Measurements from ENCODE around the gene ELAVL4.

DNA sequence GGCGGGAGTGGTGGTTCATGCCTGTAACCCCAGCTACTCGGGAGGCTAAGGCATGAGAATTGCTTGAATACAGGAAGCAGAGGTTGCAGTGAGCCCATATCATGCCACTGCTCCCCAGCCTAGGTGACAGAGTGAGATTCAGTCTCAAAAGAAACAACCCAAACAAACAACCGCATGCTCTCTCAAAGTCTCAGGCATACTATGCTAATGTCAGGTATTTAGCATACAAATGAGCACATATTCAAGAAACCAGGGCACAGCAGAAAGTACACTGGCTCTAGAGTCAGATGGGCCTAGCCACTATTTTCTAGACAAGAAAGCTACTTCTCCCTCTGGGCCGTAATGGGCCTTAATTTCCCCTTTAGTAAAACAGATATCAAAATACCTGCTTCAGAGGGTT lies 55.0 kb downstream of the ELAVL4 start:
- TF ChIP-seq POLR2A (IDR thresholded peaks at IDR 0.05; ENCODE audit: low read depth, low read length) (no peak), POLR2AphosphoS5 (IDR thresholded peaks at IDR 0.05; ENCODE audit: low read depth, low read length) (no peak)
